Activated gamma-delta T cell treated with anti-CD3 and anti-CD28 coated beads, Interleukin-2, amount 50 U/mL, for 16 hours (primary cell): ENCODE results near the gene TPSD1.
"Not testable (repeated sequence)": the region's sequence is repeated elsewhere in the genome, so short reads cannot be mapped to it uniquely, and the experiment has no call there.

Experiments used
- DNase-seq: peaks from one replicate; pipeline ENCODE4 v3.0.0-alpha.2; 2020; ENCODE audit warnings: low read depth

Gene TPSD1

DNA sequence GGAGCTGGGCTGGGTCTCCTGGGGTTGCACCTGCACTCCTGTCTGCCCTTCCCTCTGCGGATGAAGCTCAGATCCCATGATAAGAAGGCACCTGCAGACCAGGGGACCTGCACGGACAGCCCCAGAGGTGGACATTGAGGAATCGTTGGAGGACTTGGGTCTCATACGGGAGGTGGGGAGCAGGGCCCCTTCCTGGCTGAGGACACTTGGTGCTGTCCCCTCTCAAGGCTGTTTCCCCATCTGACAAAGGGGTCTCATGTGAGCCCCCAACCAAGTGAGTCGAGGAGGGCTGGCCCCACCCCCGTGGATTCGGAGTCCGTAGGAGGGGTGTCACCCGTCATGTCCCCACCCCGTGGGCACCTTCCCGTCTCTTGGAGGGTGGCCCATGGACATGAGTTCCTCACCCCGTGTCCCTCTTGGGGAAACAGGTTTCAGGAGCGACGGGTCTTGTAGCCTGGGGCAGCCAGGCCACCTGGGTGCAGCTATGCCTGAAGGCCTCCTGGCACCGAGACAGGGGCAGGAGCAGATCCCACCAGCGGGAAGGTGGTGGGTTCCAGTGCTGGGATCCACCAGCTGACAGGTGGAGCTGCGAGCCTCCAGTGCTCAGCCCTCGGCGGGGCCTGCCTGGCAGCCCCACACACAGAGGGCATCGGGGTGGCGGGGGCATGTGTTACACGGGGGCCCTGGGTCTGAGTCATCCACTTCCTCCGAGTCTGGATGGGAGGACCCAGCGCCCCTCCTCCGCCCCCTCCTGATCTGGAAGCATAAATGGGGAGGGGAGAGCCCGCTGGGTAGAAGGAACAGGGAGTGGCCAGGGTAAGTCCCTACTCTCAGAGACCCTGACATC is at the start of gene TPSD1:
TPSD1 (plus strand) TSS at position 794 of the 847 bp plus-strand sequence. CDS start 212 bp downstream, outside the sequence.
- DNase-seq: not testable (repeated sequence)

- DNase-seq: no peak
These were observed 49.5 kb upstream of the TPSD1 start for GRCh38 chr16:1206326-1206725.

DNA sequence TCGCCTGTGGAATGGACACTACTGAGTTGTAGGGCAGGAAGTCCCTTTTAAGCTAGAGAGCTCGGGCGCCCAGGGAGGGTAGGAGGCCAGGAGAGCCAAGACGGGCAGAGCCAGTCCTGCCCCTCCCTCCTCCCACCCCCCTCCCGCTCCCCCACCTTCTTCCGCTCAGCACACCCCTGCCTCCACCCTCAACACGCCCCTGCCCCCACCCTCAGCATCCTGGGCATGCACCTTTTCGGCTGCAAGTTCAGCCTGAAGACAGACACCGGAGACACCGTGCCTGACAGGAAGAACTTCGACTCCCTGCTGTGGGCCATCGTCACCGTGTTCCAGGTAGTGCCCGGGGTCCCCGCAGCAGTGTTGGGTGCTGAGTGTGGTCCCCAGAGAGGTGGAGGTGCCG is 49.1 kb upstream of the TPSD1 start:
- DNase-seq: no peak

DNA sequence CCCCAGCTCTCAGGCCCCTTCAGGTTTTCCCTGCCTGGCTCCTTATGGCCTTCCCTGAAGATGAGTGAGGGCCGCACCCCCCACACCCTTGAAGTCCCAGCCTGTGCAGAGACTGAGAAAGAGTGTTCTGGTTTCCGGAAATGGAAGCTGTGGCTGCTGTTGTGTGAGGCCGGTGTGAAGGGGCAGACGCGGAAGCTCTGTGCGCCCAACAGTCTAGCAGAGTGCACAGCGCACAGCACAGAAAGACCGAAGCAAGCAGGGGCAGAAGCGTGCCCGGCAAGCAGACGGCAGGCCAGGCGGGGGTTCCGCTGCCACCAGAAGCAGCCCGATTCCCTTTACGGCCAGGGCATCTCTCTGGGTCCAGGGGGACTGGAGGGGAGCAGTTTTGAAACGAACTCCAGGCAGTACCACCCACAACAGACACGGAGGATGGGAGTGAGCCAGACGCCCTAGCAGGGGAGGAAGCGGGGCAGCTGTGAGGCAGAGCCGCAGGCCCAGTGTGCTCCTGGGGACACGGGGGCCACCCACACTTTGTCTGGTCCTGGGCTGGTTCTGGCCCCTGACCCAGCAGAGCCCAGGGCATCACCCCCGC is 47.5 kb upstream of the TPSD1 start:
- no peak for DNase-seq

- DNase-seq: no peak
These were observed 46.8 kb upstream of the TPSD1 start for GRCh38 chr16:1209081-1209480.

GRCh38 chr16:1210461-1210860 is 45.4 kb upstream of the TPSD1 start:
- DNase-seq: no peak

- no peak for DNase-seq
These were observed 44.2 kb upstream of the TPSD1 start for GRCh38 chr16:1211451-1212268.

- DNase-seq: no peak
These were observed 43.2 kb upstream of the TPSD1 start for GRCh38 chr16:1212616-1213194.

DNA sequence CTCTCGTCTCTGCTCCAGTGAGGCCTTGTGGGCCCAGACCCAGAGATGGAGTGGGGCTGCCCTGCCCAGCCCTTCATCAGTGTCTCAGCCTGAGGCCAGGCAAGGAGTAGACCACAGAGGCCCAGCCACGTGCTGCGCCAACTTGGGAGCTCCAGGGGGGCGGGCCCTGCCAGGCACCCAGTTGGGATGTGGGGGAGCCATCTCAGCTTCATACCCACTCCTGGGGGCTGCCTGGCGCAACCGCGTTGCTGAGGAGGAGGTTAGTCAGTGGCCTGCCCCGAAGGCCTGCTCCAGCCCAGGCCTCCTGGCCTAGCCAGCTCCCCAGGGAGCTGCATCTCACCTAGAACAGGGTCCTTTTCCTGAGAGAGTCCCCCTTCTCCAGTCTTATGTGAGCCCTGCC is 42.6 kb upstream of the TPSD1 start:
- no peak for DNase-seq

GRCh38 chr16:1213796-1214372 is 42.0 kb upstream of the TPSD1 start:
- no peak for DNase-seq

- DNase-seq: no peak
These were observed 41.1 kb upstream of the TPSD1 start for GRCh38 chr16:1214719-1215118.

DNA sequence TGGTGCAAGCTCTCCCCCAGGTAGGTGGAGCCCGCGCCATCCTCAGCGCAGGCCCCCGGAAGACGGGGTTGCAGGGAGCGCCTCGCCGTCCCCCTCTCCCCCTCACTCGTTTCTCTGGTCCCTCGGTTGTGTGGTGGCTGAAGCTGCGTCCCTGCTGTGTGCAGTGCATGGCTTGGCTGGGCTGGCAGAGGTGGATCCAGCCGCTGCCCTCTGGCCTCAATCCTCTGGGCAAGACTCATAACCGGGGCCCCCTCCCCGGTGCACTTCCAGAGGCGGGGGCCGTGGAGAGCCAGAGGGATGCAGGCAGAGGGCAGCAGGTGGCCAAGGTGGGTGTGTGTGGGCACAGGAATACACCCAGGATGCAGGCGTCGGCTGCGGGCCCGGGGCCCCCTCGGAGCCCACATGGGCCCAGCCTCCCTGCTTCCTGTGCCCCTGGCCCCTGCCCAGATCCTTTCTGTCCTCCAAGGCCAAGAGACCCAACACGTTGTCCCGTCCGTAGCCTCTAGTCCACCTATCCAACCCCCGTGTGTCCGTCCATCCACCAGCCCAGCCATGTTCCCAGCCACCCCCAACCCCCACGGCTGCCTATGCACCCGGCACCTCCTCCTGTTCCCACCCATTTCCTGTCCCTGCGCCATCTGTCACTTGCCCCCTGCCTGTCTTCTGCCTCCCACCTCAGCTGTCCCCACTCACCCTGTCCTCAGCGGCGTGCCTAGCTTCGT is 40.1 kb upstream of the TPSD1 start:
- DNase-seq: no peak

- no peak for DNase-seq
These were observed 39.6 kb upstream of the TPSD1 start for GRCh38 chr16:1216296-1216619.

GRCh38 chr16:1216681-1217400 is 39.0 kb upstream of the TPSD1 start:
- no peak for DNase-seq

- DNase-seq: no peak
These were observed 38.3 kb upstream of the TPSD1 start for GRCh38 chr16:1217526-1217925.

- no peak for DNase-seq
These were observed 37.6 kb upstream of the TPSD1 start for GRCh38 chr16:1218061-1218929.

- no peak for DNase-seq
These were observed 36.8 kb upstream of the TPSD1 start for GRCh38 chr16:1218930-1219611.

GRCh38 chr16:1220098-1220728 is 35.7 kb upstream of the TPSD1 start:
- DNase-seq: no peak
